Peyer's patch (tissue), 4 donors: ENCODE results near the gene LUZP1. TPM values are rescaled to one million over a fixed set of nuclear protein-coding genes. Genes with fewer than 3 reads are reported as not detected.

Experiments used
- DNase-seq, 3 donors: peaks; one replicate each; pipeline ENCODE4 v3.0.0-alpha.2; 2017 to 2019
- H3K27ac ChIP-seq, 4 donors: fragments of 200-600 bp; sonication (generic); one replicate each; pipeline ENCODE4 v1.5.1; 2016 to 2019
- H3K27me3 ChIP-seq, 2 donors: fragments of 200-600 bp; sonication (generic); one replicate each; pipeline ENCODE4 v1.5.1; 2019
- H3K36me3 ChIP-seq, 3 donors: fragments of 200-600 bp; sonication (generic); one replicate each; pipeline ENCODE4 v1.5.1; 2016 to 2019
- H3K4me1 ChIP-seq, 4 donors: fragments of 200-600 bp; sonication (generic); one replicate each; pipeline ENCODE4 v1.5.1; 2016 to 2019
- H3K4me3 ChIP-seq, 4 donors: fragments of 200-600 bp; sonication (generic); 1 replicate in 3 of 4; 2 replicates in 1 of 4; pipeline ENCODE4 v1.5.1; 2016 to 2019; ENCODE audit warnings: mild to moderate bottlenecking in 1 of 4
- H3K9me3 ChIP-seq, 4 donors: fragments of 200-600 bp; sonication (generic); one replicate each; pipeline ENCODE4 v1.5.1; 2016 to 2019; ENCODE audit warnings: mild to moderate bottlenecking in 1 of 4
- POLR2A ChIP-seq, 2 donors: fragments of 450-650 bp; IDR thresholded peaks; one replicate each; pipeline ENCODE4 v1.5.1; 2017; ENCODE audit warnings: antibody characterized with exemption in 2 of 2, mild to moderate bottlenecking in 2 of 2, moderate library complexity in 2 of 2
- total RNA-seq, 4 donors: library from RNA; depleted of rRNA; stranded (reverse); fragments of >200 nt; gene quantifications; one replicate each; pipeline ENCODE4 v1.1.0, GENCODE V29; 2016
- TF ChIP-seq, protein P1 (sequence below), 6 experiments: fragments of 450-650 bp in 4 of 6; fragments of 200-600 bp in 2 of 6; sonication (generic) in 1 of 6; IDR thresholded peaks; one replicate each; pipeline ENCODE4 v1.5.1; 2017 to 2019; ENCODE audit warnings: antibody characterized with exemption in 6 of 6, mild to moderate bottlenecking in 3 of 6, moderate library complexity in 1 of 6

LUZP1 gene
- total RNA-seq, 4 donors from 2014 or later: 38.8 to 92.8 (median 70.4) TPM

DNA sequence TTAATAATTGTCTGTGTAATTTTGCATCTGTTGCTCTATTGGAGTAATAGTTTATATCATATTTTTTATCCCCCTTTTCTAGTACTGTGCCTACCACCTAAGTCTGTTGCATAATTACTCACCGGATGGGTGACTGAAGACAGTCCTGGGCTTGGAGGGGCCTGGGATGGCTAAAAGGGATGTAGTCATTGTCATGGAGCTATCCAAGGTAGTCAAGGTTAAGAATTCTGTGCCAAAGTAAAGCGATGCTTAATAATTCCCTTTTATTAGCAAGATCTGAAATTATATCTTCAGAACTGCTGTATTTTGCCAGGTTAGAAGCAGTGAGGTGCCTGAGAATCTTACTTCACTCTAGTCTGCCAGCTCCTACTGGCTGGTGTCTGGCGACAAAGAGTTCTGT lies 87.8 kb downstream of the LUZP1 start:
- H3K4me3 ChIP-seq: no peak overlapping the region
- no peaks in the 10 kb centered on the region for H3K27me3 ChIP-seq
- DNase-seq: no peak
- no peak for TF ChIP-seq POLR2A (IDR thresholded peaks at IDR 0.05)
- TF ChIP-seq, protein P1, sequence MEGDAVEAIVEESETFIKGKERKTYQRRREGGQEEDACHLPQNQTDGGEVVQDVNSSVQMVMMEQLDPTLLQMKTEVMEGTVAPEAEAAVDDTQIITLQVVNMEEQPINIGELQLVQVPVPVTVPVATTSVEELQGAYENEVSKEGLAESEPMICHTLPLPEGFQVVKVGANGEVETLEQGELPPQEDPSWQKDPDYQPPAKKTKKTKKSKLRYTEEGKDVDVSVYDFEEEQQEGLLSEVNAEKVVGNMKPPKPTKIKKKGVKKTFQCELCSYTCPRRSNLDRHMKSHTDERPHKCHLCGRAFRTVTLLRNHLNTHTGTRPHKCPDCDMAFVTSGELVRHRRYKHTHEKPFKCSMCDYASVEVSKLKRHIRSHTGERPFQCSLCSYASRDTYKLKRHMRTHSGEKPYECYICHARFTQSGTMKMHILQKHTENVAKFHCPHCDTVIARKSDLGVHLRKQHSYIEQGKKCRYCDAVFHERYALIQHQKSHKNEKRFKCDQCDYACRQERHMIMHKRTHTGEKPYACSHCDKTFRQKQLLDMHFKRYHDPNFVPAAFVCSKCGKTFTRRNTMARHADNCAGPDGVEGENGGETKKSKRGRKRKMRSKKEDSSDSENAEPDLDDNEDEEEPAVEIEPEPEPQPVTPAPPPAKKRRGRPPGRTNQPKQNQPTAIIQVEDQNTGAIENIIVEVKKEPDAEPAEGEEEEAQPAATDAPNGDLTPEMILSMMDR (IDR thresholded peaks at IDR 0.05): no peak
- no peaks in the 10 kb centered on the region for H3K9me3 ChIP-seq
- H3K27ac ChIP-seq: no peak overlapping the region
- H3K36me3 ChIP-seq: peaks cover 0 to 88% (median 0%) of the 10 kb centered on the region in 3 donors
- peaks cover 0 to 8% (median 0%) of the 10 kb centered on the region in 4 donors for H3K4me1 ChIP-seq

DNA sequence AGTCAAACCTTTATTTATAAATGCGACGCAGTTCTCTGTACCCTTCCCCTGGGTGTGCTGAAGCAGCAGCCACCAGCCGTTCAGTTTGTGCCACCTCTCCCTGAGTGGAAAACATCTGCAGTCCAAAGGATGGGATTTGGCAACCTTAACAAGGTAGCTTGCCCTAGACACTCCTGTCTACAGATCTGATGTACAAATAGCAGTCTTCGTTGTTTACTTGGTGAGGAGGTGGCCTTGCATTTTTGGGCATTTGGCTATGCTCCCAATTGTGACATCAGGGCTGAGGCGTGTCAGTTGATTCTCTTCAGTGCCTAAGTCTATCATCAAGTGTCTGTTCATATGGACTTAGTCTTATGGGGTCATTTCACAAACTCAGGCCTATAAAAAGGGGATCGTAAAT lies 89.6 kb downstream of the LUZP1 start:
- TF ChIP-seq, protein P1 (IDR thresholded peaks at IDR 0.05): no peak
- no peak for TF ChIP-seq POLR2A (IDR thresholded peaks at IDR 0.05)
- Histone ChIP-seq H3K4me1 (peaks cover 0 to 5% (median 0%) of the 10 kb centered on the region in 4 donors), H3K4me3 (no peak overlapping the region), H3K27ac (no peak overlapping the region), H3K36me3 (peaks cover 0 to 77% (median 0%) of the 10 kb centered on the region in 3 donors), H3K9me3 (no peaks in the 10 kb centered on the region), H3K27me3 (no peaks in the 10 kb centered on the region)
- no peak for DNase-seq

DNA sequence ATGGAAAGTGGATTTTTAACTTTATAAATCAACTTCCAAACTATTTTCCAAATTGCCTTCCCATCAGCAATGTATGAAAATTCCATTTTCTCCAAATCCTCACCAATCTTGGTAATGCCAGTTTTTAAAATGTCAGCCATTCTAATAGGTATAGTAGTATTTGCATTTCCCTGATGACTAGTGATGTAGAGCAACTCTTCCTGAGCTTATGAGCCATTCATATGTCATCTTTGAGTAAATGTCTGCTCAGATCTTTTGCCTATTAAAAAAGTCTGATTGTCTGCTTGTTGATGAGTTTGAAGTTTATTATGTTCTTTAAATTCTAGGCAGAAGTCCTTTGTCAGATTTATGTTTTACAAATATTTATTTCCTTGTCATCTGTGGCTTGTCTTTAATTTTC lies 94.6 kb downstream of the LUZP1 start:
- Histone ChIP-seq H3K9me3 (no peaks in the 10 kb centered on the region), H3K27ac (no peak overlapping the region), H3K27me3 (no peaks in the 10 kb centered on the region), H3K4me1 (no peaks in the 10 kb centered on the region), H3K36me3 (peaks cover 0 to 72% (median 0%) of the 10 kb centered on the region in 3 donors), H3K4me3 (no peak overlapping the region)
- TF ChIP-seq, protein P1 (IDR thresholded peaks at IDR 0.05): no peak
- TF ChIP-seq POLR2A (IDR thresholded peaks at IDR 0.05): no peak
- no peak for DNase-seq

DNA sequence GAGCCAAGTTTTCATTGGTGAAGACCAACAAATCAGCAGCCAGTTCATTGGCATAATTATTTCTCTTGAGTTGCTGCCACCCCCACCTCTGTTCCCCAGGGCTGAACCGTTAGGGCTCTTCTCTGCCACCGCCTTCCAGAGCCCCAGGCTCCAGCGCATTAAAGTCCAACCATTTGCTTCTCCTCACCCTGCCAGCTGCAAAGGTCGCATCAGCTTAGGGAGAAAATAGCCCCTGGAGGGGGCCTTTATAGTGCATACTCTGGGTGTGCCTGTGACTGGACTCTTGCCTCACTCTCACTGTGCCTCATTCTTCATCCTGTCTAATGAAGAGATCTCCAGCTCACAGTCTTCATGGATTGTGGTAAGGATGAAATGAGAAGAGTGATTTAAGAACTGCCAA lies 99.0 kb downstream of the LUZP1 start:
- TF ChIP-seq, protein P1 (IDR thresholded peaks at IDR 0.05): no peak
- no peak for TF ChIP-seq POLR2A (IDR thresholded peaks at IDR 0.05)
- Histone ChIP-seq H3K4me1 (no peaks in the 10 kb centered on the region), H3K9me3 (no peaks in the 10 kb centered on the region), H3K36me3 (peaks cover 0 to 55% (median 0%) of the 10 kb centered on the region in 3 donors), H3K27me3 (no peaks in the 10 kb centered on the region), H3K27ac (no peak overlapping the region), H3K4me3 (no peak overlapping the region)
- no peak for DNase-seq

DNA sequence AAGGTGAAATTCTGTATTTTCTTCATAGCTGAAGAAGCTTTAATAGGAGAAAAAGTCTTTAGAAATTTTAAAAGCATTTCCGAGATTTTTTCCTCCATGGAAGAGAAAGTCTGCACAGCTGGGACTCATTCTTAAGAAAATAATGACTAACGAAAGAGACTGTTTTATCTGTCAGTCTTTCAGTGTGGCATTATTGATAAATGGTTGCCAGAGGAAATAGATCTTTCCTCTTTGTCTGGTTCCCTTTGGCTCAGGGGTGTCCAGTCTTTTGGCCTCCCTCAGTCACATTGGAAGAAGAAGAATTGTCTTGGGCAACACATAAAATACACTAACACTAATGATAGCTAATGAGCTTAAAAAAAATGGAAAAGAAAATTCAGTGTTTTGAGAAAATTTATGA lies 99.5 kb downstream of the LUZP1 start:
- Histone ChIP-seq H3K4me3 (no peak overlapping the region), H3K9me3 (no peaks in the 10 kb centered on the region), H3K36me3 (peaks cover 0 to 55% (median 0%) of the 10 kb centered on the region in 3 donors), H3K4me1 (no peaks in the 10 kb centered on the region), H3K27me3 (no peaks in the 10 kb centered on the region), H3K27ac (no peak overlapping the region)
- TF ChIP-seq, protein P1 (IDR thresholded peaks at IDR 0.05): no peak
- TF ChIP-seq POLR2A (IDR thresholded peaks at IDR 0.05): no peak
- DNase-seq: no peak

DNA sequence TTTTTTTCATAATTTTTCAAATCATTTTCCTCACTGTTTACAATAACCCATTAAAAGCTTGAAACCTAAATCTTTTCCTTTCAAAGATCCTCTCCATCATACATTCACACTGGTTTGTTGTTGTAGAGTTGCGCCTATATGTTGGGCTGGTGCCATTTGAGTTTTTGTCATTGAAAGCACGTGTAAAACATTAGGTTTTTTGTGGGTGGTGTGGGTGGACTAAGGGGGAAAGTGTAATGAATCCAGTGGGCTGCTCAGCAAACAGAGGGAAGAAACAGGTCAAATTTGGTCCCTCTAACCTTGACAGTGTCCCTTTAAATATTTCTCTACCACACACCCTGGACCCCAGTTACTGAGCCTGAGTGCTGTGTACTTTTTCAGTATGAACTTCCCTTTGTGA lies 102.6 kb downstream of the LUZP1 start:
- Histone ChIP-seq H3K27ac (no peak overlapping the region), H3K4me3 (no peak overlapping the region), H3K36me3 (peaks cover 0 to 47% (median 0%) of the 10 kb centered on the region in 3 donors), H3K4me1 (no peaks in the 10 kb centered on the region), H3K27me3 (no peaks in the 10 kb centered on the region), H3K9me3 (no peaks in the 10 kb centered on the region)
- DNase-seq: no peak
- TF ChIP-seq, protein P1 (IDR thresholded peaks at IDR 0.05): no peak
- no peak for TF ChIP-seq POLR2A (IDR thresholded peaks at IDR 0.05)
